AG08396 (cell line): ENCODE results near the gene PDE4D.
A peak's percentile ranks its signal among the peaks of the same experiment; 100 is the strongest.

Experiments used
- DNase-seq: peaks from one replicate; pipeline ENCODE4 v3.0.0; 2012; ENCODE audit warnings: low spot score, mixed read lengths

The PDE4D gene

DNA sequence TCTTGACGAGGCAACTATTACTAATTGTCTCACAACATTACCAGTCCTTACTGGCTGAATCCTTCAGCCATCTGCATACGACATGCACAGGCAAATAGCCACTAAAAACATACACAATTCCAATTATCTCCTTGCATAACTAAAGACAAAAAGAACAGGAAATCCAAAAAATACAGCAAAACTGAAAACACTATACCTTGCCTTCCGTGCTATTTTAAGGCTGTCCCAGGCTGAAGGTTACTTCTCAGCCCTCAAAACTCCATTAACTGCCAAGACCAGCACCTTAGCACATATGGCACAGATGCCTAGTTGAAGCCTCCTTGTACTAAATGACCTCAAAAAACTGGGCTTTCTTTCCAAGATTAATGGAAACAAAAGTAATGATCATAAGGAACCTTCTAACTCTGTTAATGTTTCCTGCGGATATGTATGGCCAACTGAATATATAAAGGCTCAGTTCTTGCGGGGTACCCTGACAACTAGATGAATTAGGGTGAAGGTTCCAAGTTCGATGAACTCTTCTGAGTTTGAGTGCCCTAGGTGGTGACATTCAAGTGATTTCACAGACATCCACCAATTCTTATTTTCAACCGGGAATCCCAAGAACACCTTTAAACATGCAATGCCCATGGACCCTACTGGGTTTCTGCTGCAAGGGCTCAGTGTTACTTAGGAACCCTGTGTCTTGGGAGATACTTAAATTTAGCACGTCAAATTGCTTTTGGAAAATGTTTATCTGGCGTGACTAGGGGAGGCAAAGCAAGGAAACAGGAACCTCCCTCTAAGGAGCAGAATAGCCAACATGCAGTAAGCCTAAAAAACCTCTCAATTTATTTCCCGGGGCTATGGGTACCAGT, 855.4 kb downstream of the PDE4D start:
- DNase-seq: peak; percentile 8

DNA sequence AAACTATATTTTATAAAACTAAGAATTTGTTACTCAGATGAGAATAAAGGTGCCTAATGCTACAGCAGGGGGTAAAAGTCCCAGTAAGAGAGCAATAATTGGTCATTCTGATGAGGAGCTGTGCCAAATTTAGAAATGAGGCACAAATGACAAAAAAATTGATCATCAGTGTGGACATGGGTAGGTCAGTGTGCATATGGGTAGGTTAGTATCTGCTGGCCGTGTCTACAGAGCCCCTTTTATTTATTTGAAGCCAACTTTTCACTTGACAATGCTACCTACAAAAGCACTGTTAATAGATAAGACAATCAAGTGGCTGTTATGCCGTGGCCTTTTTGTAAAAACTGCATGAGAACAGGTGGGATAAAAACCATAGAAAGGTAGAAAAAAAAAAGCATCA, 856.1 kb downstream of the PDE4D start:
- no peak for DNase-seq

DNA sequence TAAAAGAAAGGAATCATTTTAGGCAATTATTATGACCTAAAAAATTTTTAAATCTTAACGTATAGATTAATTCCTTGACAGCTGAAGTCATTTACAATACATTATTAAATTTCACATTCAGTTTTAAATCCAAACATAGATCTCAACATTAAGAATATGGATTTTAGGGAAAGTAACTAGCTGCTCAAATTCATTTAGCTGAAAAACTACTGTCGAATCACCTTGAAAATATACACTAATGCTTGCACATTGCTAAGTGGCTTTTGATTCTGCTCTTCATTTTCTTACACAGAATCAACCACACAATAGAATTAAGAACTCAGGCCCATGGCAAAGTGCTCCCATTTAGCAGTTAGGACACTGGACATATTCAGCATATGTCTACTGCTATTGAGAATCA, 856.5 kb downstream of the PDE4D start:
- no peak for DNase-seq

DNA sequence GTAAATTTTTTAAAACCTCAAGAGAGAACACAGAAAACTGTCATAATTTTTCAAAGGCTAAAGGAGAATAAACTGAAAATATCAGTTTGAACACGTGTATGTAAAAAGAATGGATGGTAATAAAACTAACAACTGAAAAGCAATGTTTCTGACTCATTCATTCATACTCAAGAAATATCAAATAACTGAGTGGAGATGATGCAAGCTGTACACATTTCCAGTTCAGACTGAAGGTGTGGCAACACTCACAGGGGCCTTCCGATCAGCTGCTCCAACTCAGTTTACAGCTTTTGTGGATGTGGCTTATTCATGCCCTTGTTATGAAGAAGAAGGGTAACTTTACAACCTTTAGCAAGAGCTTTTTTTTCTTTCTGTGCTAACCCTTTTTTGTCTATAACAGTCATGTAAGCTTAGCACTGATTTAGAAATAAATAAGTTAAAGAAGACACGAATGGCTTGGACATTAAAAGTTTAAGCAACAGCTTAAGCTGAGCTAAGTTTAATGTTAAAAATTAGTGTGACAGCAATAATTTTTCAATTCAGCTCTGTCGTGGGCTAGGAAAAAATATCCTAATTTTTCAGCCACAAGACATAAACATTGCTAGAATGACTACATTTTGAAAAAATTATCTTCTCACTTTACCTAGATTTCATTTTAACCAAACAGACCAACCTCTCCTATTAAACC, 857.1 kb downstream of the PDE4D start:
- DNase-seq: peak; percentile 72

DNA sequence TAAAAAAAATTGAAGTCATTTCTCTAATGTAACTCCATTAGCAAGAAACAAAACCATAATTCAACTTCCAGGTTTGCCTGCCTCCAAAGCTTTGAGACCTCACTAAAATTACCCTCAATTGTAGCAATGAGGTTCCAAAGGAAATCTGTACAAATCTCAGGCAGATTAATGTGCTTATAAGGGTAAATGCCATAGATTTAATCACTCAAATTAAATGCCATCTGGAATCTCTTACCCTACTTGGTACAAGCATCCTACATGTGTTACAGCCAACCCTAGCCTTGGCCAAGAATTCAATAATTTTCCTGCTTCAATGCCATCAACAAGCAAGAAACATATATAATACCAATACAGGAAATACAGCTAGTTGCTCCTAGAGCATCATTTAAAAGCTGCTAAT, 857.8 kb downstream of the PDE4D start:
- DNase-seq: no peak

DNA sequence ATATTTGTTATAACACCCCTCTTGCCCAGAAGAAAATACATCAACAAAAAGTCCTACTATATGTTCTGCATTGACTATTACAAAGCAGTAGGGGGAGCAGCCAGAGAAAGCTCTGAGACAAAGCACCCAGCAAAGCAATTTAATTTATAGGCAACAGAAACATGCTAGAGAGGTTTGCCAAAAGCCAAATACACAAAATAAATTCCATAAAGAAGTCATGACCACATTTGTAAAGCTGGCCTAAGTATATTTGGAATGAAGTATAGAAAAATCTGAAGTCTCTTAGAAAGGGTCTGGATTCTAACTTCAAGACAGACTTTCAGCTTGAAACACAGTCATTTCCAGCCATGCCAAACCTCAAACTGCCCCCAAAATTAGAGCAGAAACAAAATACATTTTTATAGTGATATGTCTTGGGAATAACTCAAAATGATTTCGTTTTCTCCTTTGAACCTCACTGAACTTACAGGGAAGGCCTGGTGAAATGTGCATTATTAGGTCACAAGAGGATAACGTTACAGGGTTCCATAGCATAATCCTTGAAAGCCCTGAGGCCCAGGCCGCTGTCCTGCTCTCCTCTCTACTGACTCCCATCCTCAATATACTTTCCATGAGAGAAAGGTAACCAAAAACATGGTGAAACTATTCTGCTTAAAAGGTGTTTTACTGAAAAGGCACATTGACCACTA, 858.9 kb downstream of the PDE4D start:
- peak; percentile 39 for DNase-seq

DNA sequence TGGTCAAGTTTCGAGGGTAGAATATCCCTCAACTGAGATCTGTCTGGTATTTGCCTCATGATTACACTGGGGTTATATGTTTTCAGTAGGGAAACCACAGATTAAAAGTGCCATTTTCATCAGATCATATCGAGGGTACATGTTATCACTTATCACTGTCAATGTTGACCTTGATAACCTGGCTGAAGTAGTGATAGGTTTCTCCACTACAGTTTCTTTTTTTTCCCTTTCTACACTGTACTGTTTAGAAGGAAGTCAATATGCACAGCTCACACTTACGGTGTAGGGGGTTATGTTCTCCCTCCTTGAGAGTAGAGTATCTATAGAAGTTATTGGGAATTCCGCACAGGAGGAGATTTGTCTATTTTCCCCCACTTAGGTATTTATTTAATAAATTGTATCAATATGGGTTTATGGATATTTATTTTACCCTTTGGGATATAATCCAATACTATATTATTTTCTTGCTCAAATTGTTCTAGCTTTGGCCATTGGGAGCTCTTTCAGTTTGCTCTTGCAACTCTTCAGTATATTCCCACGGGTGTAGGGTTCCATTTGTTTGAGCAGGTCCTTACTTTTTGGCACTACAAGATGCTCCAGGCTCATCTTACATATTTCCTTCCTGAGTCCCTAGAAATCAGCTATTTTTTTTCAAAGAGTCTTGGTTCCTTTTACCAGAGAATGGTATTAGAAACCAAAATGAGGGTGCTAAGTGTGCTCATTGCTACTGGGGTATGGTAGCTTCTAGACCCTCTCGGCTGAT, 866.2 kb downstream of the PDE4D start:
- DNase-seq: no peak

DNA sequence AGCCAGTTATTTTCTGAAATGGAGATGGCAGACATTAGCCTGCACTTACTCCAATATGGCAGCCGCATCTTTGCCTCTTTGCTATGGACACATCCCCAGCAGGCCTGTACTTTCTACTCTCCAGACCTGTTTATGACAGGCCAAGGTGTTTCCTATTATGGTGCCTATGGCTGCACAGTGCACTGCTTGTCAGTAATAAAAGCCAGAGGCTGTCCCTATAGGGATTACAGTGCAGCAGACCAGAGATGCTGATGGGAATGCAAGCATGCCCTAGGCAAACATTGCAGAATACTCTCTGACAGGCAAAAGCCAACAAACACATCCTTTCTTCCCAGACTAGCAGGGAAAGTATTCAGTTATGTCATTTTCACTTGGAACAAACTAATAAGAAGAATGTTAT, 867.8 kb downstream of the PDE4D start:
- DNase-seq: no peak

DNA sequence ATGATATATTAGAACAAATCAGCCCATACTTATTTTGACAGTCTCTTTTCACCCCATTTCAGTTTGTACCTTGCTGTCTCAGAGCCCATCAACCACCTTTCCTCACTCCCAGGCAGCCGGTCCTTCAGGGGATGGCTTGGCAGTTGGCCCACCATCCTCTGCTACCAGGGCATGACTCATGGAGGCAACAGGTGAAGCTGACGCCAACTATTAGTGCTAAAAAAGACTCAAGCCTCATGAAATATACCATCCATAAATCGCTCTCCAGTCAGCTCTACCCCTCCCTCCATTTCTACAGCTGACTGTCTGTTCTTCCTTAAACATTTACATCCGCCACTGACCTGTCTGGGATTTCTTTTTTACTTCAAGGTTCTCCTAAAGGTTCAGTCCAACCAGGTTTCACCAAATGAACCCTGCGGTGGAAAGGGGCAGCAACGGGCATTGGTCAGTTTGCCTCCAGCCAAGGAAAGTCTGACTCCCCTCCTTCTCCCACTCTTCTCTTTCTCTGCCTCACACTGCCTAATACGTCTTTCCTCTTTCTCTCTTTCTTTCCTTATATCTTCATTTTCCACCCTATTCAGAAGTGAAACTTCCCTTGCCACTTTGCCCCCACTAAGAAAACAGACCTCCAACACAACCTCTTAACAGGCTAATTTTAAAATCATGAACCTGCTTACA, 871.5 kb downstream of the PDE4D start:
- DNase-seq: no peak

DNA sequence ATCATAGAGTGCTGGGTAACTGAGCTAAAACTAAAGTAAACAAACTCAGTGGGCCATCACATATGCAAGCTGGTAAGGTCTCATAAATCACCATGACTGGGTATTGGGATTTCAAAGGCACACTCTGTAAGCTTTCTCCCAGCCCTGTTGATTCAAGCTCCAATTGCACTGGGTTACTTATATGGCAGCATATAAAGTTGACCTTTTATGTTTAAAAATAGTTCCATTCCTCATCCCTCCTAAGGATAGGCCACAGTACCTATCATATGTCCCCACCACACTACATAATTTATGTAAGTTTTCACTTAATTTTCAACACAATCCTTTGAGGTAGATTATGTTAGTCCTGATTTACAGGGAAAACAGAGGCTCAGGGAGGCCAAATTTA, 872.2 kb downstream of the PDE4D start:
- no peak for DNase-seq

DNA sequence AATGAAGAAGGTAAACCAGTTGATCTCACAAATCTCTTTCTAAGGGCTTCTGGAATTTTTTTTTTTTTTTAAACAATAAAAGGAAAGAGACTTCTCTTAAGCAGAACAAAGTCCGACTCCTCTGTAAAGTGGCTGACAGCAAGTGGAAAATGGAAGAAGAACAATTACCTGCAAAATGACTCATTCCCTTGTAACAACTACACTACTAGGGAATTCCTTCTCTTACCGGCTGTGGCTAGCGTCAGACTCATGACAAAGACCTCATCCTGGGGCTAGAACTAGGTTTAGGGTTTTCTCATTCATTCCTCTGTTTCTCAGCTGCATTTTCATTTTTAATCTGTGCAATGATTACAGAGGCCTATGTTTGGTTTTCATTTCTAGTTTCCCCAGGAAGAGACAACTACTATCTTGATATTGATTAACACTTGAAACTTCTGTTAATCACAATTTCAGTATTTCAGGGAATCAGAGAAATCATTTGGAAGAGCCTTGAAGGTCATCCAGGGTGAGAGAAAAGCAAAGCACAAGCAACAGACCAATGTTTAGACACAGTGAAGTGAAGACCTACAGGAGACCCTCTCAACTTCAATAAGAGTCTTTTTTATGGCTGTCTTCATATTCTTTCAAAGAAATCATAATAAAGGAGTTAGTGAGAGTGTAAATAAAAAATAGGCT, 872.8 kb downstream of the PDE4D start:
- DNase-seq: no peak

DNA sequence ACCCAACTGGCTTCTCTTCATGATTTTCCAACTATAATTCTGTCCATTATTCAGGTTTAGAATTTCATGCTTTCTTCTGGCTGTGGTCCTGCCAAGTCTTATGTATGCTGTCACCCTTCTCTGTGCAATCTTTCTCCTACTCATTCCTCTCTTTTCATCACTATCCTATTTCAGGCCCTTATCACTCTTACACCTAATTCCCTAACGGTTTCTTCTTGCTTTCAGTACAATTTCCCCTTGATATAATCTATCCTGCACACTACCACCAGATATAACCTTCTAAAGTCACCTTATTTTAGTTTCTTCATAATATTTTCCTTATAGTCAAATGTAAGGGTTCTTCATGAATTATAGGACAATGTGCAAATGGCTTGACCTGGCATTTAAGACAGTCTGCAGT, 874.4 kb downstream of the PDE4D start:
- DNase-seq: no peak

DNA sequence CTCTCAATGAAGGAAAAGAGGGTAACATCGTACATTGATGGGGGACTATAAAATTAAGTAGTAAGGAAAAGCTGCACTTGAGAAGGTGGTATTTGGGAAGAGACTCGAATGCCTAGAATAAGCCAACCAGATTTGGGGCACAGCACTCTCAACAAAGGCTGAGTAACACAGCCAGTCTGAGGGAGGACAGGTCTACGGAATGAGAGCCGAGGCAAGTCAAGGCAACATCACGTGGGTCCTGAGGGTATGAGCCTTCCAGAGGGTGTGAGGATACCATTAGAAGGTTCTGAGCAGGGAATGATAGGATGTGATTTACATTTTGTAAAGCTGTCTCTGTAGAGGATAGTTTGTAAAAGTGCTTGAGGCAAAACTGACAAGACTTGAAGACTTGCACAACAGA, 876.6 kb downstream of the PDE4D start:
- DNase-seq: no peak

DNA sequence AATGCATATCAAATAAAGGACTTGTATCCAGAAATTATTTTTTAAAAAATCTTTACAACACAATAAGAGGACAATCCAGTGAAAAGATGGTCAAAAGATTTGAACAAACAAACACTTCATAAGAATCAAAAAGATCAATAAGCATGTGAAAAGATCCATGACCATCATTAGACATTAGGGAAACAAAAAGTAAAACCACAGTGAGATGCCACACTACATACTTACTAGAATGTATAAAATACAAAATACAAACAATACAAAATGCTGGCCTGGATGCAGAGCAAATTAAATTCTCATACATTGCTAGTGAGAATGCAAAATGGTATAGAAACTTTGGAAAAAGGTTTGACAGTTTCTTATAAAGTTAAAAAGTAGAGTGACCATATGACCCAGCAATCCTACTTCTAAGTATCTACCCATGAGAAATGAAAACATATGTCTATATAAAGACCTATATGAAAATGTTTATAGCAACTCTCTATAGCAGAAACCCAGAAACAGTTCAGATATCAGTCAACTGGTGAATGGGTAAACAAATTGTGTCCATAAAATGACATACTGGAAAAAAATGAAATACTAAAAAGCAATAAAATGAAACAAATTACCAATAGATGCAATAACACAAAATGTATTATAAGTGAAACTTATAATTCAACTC, 884.6 kb downstream of the PDE4D start:
- no peak for DNase-seq

DNA sequence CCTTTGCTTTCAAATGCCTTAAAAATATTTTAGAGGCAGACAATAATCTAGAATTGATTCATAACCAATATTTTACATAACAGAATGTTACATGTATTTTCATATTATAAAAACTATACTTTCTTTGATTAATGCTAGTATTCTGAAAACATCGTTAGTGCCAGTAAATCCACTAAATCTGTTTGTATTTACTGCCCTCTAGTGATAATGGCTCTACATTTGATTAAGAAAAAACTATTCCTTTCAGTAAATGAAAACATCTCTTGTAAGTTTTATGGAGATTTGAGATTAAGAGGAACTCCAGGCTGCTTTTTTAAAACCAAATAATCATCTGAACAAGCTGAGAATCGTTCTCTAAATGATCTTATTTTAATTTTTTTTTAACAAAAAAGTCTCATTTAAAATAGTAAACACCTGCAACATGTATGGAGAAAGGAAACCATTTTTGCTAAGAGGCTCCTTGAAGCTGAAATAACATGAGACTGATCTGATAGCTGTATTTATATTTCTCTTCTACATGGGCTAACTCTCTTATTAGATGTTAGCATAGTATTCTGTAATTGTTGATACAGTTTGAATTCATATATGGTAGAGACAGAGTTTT, 886.0 kb downstream of the PDE4D start:
- peak; percentile 9 for DNase-seq

DNA sequence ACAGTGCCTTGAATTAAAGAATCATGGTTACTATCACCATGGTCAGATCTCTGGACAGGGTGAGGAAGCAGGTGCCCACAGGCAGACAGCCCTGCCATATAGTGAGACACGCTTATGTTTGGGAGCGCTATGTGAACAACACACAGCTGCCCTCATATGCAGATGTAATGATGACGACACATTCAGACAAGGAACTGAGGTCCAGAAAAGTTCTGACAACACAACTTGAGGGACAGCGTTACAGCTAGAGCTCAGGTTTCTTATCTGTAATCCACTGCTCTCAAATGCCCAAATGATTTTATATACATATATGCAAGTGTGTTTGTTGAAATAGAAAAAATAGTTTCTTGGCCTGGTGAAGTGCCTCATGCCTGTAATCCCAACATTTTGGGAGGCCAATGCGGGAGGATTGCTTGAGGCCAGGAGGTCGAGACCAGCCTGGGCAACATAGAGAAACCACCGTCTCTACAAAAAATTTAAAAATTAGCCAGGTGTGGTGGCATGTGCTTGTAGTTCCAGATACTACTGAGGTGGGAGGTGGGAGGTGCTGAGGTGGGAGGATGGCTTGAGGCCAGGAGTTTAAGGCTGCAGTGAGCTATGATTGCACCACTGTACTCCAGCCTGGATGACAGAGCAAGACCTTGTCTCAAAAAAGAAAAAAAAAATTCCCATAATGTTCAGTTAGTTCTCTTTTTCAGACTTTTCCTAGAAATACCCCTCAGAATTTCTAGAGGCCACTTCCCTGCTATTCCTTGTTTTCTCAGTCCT, 887.4 kb downstream of the PDE4D start:
- no peak for DNase-seq

DNA sequence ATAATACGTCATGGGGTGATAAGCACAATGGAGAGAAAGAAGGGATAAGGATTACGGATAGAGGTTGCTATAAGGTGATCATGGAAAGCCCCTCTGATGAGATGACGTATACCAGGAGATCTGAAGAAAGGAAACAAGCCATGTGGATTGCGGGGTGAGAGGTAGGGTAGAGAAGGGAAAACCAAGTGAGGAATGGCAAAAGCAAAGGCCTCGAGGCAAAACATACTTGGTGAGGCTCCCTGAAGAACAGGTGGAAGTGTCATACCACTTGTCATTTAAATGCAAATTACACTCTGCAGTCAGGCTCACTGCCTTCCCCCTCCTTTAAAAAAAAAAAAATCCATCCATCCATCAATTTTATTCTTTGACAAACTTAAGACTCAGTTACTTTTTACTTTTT, 889.9 kb downstream of the PDE4D start:
- no peak for DNase-seq

DNA sequence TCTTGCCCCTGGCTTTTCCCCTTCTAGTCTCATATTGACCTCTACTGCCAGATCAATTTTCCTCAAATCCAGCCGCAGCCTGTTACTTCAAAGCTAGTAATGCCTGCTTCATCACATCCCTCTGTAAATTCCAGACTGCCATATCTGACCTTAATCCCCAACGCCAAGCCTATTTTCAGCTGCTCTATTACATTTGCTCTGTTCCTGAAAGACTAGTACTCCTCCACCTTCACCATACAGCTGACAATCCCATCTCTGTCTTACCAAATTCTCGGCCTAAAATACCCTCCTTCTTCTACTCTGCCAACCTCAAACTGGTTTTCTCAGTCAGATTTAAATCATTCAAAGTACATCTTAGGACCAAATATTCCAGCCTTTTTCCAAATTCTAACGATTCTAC, 890.4 kb downstream of the PDE4D start:
- no peak for DNase-seq

DNA sequence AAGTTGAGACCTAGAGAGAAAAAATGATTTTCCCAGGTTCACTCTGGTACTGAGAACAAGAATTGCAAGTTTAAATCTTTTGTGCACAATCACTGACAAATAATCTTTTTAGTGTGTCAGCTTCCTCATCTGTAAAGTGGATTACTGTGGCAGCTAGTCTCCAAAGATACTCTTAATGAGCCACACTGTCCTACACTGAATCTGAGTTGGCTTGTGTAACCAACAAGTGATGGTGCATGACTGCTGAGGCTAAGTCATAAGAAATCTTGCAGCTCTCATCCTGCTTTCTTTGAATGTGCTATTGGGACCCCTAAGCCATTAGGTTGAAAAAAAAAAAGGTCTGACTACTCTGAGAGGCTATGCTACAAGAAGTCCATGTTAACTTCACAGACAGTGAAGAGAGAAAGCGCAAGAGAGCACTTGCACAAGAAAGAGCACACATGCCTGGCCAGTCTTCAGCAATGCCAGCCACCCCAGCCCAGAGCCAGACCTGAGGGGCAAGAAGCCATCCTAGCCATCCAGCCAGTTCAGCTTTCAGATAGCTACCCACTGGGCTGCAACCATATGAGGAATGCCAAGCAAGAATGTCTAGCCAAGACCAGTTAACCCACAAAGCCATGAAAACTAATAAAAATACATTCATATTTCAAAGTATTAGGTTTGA, 891.2 kb downstream of the PDE4D start:
- DNase-seq: no peak
